Testis (tissue), 2 donors: Measurements from ENCODE around the gene SRRM1.

Experiments
- CTCF ChIP-seq, 3 experiments: fragments of 450-650 bp in 2 of 3; fragments of 200-600 bp in 1 of 3; sonication (generic) in 1 of 3; IDR thresholded peaks; one replicate each; pipeline ENCODE4 v1.5.1; 2016 to 2019; ENCODE audit warnings: antibody characterized with exemption in 3 of 3, mild to moderate bottlenecking in 2 of 3, moderate library complexity in 1 of 3
- POLR2A ChIP-seq: fragments of 450-650 bp; IDR thresholded peaks from one replicate; pipeline ENCODE4 v1.6.1; 2017; ENCODE audit warnings: antibody characterized with exemption, mild to moderate bottlenecking, moderate library complexity

GRCh38 chr1:24664507-24665033 is 21.5 kb downstream of the SRRM1 start:
- no peak for TF ChIP-seq POLR2A
- no peak for TF ChIP-seq CTCF (IDR thresholded peaks at IDR 0.05)
